Measurements from ENCODE around the gene DGKI. TPM values are rescaled to one million over a fixed set of nuclear protein-coding genes. Genes with fewer than 3 reads are reported as not detected.
A peak's percentile ranks its signal among the peaks of the same experiment; 100 is the strongest.

DGKI gene
- total and polyA plus RNA-seq, 2 experiments from 2014 or later = 0.16 to 1.0 TPM

DNA sequence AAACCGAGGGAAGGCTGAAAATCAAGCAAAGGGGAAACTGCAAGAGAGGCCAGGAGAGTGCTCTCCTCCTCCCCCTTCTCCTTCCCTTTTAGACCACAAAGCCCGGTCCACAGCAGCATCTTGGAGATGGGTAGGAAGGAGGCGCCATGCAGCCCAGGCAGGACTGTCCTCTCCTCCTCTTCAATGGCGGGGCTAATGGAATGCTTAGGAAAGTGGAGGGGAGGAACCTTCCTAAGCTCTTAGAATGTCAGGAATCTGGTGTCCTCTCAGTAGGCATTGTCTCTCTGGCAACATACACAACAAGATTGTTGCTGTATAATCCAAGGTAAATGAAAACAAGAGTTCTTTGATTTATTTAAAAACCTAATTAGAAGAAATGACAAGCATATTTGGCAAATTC, 185.1 kb downstream of the DGKI start (continued):
- TF ChIP-seq, protein P1, sequence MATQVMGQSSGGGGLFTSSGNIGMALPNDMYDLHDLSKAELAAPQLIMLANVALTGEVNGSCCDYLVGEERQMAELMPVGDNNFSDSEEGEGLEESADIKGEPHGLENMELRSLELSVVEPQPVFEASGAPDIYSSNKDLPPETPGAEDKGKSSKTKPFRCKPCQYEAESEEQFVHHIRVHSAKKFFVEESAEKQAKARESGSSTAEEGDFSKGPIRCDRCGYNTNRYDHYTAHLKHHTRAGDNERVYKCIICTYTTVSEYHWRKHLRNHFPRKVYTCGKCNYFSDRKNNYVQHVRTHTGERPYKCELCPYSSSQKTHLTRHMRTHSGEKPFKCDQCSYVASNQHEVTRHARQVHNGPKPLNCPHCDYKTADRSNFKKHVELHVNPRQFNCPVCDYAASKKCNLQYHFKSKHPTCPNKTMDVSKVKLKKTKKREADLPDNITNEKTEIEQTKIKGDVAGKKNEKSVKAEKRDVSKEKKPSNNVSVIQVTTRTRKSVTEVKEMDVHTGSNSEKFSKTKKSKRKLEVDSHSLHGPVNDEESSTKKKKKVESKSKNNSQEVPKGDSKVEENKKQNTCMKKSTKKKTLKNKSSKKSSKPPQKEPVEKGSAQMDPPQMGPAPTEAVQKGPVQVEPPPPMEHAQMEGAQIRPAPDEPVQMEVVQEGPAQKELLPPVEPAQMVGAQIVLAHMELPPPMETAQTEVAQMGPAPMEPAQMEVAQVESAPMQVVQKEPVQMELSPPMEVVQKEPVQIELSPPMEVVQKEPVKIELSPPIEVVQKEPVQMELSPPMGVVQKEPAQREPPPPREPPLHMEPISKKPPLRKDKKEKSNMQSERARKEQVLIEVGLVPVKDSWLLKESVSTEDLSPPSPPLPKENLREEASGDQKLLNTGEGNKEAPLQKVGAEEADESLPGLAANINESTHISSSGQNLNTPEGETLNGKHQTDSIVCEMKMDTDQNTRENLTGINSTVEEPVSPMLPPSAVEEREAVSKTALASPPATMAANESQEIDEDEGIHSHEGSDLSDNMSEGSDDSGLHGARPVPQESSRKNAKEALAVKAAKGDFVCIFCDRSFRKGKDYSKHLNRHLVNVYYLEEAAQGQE (IDR thresholded peaks at IDR 0.05; ENCODE audit: unreplicated experiment) = no peak

DNA sequence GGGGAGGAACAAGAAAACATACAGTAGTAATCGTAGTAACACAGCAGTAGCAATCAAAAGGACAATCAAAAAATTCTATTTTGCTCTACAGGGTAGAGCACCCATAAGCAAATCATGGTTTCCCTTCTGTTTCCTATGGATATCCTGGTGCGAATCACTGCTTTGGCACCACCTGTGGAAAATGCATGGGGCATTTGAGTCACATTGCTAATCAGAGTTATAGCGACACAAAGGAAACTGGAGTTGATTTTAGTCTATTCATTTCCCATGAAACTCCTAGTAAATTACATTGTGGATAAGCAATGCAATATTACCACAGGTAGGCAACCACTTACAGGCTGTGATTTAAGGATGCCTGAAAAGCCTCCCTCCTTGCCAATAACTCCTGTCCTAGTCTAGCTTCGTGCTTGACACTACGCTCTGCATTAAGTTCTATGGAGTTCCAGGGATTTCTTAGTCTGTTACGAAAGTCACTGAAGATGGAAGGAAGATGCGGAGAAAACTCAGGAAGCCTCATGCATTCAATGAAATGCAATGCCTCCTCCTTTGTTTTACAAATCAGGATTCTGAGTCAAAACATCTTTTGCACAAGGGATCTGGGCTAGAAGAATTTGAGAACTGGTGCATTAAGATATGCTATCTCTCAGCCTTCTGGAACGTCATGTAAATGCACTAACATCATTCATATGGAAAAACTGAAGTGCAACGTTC, 188.4 kb downstream of the DGKI start:
- peak overlapping the region; percentile 61 for H3K27ac ChIP-seq (ENCODE audit: low read depth)
- peak overlapping the region; percentile 8; the same call in 1 of the 3 replicates for H3K4me3 Mint-ChIP-seq
- H2AFZ ChIP-seq = no peak overlapping the region
- no peaks in the 10 kb centered on the region for H3K36me3 ChIP-seq (ENCODE audit: insufficient read depth)
- H3K9me2 ChIP-seq (ENCODE audit: insufficient read depth) = no peaks in the 10 kb centered on the region; the same call in 1 of the 2 replicates
- no peaks in the 10 kb centered on the region for H3K36me3 Mint-ChIP-seq (ENCODE audit: low read depth)
- no peaks in the 10 kb centered on the region for H3F3A ChIP-seq (replicated peaks; ENCODE audit: low read depth)
- H3K27ac Mint-ChIP-seq = 0 out of 2 replicates have a peak overlapping the region, but pooled peaks have one; percentile 50
- peak overlapping the region; percentile 5 for H3K4me2 ChIP-seq
- no peaks in the 10 kb centered on the region for H3K9me3 Mint-ChIP-seq
- no peak for TF ChIP-seq CREB1 (CRISPR knock-in tag; IDR thresholded peaks at IDR 0.05; ENCODE audit: low read depth)
- TF ChIP-seq, protein P2, sequence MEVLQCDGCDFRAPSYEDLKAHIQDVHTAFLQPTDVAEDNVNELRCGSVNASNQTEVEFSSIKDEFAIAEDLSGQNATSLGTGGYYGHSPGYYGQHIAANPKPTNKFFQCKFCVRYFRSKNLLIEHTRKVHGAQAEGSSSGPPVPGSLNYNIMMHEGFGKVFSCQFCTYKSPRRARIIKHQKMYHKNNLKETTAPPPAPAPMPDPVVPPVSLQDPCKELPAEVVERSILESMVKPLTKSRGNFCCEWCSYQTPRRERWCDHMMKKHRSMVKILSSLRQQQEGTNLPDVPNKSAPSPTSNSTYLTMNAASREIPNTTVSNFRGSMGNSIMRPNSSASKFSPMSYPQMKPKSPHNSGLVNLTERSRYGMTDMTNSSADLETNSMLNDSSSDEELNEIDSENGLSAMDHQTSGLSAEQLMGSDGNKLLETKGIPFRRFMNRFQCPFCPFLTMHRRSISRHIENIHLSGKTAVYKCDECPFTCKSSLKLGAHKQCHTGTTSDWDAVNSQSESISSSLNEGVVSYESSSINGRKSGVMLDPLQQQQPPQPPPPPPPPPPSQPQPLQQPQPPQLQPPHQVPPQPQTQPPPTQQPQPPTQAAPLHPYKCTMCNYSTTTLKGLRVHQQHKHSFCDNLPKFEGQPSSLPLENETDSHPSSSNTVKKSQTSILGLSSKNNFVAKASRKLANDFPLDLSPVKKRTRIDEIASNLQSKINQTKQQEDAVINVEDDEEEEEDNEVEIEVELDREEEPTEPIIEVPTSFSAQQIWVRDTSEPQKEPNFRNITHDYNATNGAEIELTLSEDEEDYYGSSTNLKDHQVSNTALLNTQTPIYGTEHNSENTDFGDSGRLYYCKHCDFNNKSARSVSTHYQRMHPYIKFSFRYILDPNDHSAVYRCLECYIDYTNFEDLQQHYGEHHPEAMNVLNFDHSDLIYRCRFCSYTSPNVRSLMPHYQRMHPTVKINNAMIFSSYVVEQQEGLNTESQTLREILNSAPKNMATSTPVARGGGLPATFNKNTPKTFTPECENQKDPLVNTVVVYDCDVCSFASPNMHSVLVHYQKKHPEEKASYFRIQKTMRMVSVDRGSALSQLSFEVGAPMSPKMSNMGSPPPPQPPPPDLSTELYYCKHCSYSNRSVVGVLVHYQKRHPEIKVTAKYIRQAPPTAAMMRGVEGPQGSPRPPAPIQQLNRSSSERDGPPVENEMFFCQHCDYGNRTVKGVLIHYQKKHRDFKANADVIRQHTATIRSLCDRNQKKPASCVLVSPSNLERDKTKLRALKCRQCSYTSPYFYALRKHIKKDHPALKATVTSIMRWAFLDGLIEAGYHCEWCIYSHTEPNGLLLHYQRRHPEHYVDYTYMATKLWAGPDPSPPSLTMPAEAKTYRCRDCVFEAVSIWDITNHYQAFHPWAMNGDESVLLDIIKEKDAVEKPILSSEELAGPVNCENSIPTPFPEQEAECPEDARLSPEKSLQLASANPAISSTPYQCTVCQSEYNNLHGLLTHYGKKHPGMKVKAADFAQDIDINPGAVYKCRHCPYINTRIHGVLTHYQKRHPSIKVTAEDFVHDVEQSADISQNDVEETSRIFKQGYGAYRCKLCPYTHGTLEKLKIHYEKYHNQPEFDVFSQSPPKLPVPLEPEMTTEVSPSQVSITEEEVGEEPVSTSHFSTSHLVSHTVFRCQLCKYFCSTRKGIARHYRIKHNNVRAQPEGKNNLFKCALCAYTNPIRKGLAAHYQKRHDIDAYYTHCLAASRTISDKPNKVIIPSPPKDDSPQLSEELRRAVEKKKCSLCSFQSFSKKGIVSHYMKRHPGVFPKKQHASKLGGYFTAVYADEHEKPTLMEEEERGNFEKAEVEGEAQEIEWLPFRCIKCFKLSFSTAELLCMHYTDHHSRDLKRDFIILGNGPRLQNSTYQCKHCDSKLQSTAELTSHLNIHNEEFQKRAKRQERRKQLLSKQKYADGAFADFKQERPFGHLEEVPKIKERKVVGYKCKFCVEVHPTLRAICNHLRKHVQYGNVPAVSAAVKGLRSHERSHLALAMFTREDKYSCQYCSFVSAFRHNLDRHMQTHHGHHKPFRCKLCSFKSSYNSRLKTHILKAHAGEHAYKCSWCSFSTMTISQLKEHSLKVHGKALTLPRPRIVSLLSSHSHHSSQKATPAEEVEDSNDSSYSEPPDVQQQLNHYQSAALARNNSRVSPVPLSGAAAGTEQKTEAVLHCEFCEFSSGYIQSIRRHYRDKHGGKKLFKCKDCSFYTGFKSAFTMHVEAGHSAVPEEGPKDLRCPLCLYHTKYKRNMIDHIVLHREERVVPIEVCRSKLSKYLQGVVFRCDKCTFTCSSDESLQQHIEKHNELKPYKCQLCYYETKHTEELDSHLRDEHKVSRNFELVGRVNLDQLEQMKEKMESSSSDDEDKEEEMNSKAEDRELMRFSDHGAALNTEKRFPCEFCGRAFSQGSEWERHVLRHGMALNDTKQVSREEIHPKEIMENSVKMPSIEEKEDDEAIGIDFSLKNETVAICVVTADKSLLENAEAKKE (CRISPR knock-in tag; IDR thresholded peaks at IDR 0.05) = peak; percentile 75; the same call in 1 of the 2 replicates
- H3K4me1 ChIP-seq (ENCODE audit: insufficient read depth) = peaks cover 28% of the 10 kb centered on the region
- no peak overlapping the region for H3K4me3 ChIP-seq
- ATAC-seq = peak; percentile 67
- H4K20me1 ChIP-seq (replicated peaks; ENCODE audit: insufficient read depth) = no peaks in the 10 kb centered on the region
- no peaks in the 10 kb centered on the region for H3K79me2 ChIP-seq (replicated peaks; ENCODE audit: insufficient read depth)
- H3K27me3 ChIP-seq (ENCODE audit: insufficient read depth) = no peaks in the 10 kb centered on the region
- peak; percentile 72 for DNase-seq (ENCODE audit: low spot score)
- H3K27me3 Mint-ChIP-seq (ENCODE audit: insufficient read depth, low read depth, poor library complexity) = peaks cover 2% of the 10 kb centered on the region
- H3K4me1 Mint-ChIP-seq = peaks cover 33% of the 10 kb centered on the region

Measured in GM23338 (cell line).